ENCODE measurements around the gene TYR.

The TYR gene

GRCh38 chr11:89189776-89190175 lies 12.1 kb downstream of the TYR start:
- CTCF ChIA-PET: interaction anchor here (1.4 kb wide), 1 partner anchor 13 kb away, joined by 3 read pairs; no protein-coding TSS in a partner anchor
- H3K4me3 ChIP-seq (ENCODE audit: low read depth, low read length): no peak overlapping the region
- no peak for TF ChIP-seq CTCF (IDR thresholded peaks at IDR 0.05; ENCODE audit: insufficient read depth, low read length, missing control alignments)
- DNase-seq (ENCODE audit: low read depth, low spot score): no peak
- POLR2A ChIA-PET: no interaction called here

DNA sequence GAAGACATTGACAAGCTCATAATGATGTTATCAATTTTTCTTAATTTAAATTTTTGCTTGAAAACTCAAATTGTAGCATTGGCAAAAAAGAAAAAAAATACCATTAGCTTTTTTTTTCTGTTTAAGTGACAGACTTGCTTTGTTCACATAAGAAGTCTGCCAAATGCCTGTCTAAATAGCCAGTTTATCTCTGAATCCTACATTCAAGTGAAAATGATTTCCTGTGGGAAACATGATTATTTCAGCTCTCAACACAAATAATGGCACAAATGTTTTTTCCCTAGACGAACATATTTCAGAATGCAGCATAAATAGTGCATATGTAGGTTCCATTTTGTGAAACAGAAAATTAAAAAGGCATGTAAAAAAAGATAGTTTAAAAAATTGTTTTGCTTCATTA lies 23.5 kb downstream of the TYR start:
- ChIA-PET POLR2A (no interaction called here), CTCF (no interaction called here)
- DNase-seq (ENCODE audit: low read depth, low spot score): no peak
- no peak overlapping the region for H3K4me3 ChIP-seq (ENCODE audit: low read depth, low read length)
- no peak for TF ChIP-seq CTCF (IDR thresholded peaks at IDR 0.05; ENCODE audit: insufficient read depth, low read length, missing control alignments)

- no peak overlapping the region for H3K4me3 ChIP-seq (ENCODE audit: low read depth, low read length)
- DNase-seq (ENCODE audit: low read depth, low spot score): no peak
- POLR2A ChIA-PET: no interaction called here
- TF ChIP-seq CTCF (IDR thresholded peaks at IDR 0.05; ENCODE audit: insufficient read depth, low read length, missing control alignments): no peak
- CTCF ChIA-PET: interaction anchor here (0.8 kb wide), 1 partner anchor 14 kb away, joined by 3 read pairs; no protein-coding TSS in a partner anchor
Measured at GRCh38 chr11:89203814-89204213, 26.1 kb downstream of the TYR start.

DNA sequence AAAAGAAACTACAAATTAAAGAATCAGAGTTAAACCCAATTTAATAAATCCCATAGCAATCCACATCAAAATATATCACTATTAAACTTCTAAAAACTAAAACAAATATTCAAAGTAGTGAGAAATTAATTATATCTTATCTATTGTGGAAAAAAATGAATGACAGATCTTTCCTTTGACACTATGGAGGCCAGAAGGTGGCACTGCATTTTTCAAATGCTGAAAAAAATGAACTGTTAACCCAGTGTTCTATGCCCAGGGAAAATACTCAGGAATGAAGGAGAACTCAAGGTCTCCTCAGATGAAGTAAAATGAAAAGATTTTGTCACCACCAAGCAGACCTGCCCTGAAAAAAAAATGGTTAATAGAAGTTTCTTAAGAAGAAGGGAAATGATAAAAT lies 27.7 kb downstream of the TYR start:
- CTCF ChIA-PET: no interaction called here
- POLR2A ChIA-PET: no interaction called here
- DNase-seq (ENCODE audit: low read depth, low spot score): no peak

DNA sequence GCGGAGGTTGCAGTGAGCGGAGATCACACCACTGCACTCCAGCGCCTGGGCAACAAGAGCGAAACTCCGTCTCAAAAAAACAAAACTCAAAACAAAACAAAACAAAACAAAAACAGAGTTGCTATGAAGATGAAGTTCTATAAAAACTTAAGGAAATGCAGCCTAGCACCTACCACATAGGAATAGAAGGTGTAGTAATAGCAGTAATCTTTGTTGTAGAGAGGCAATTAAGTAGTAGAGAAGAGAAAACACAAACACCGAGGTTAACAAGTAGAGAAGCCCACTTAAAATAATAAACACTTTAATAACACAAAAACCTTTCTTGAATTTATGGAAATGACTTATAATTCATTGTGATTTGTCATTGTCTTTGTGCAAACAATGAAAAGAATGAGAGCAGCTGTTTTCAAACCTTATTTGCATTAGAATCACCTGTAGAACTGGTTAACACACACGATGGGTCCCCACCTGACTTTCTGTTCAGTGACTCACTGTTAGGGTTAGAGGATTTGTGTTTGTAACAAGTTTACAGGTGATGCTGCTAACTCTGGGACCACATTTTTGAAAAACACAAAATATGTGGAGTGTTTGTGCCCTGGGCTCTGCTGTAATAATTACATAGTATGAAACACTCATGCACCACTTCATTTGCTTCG lies 43.1 kb downstream of the TYR start:
- CTCF ChIA-PET: no interaction called here
- DNase-seq (ENCODE audit: low read depth, low spot score): no peak
- no peak overlapping the region for H3K4me3 ChIP-seq (ENCODE audit: low read depth, low read length)
- TF ChIP-seq CTCF (IDR thresholded peaks at IDR 0.05; ENCODE audit: insufficient read depth, low read length, missing control alignments): no peak
- POLR2A ChIA-PET: no interaction called here

More for the DNA sequence above, 27.7 kb downstream of the TYR start:
- H3K4me3 ChIP-seq (ENCODE audit: low read depth, low read length): no peak overlapping the region
- TF ChIP-seq CTCF (IDR thresholded peaks at IDR 0.05; ENCODE audit: insufficient read depth, low read length, missing control alignments): no peak

DNA sequence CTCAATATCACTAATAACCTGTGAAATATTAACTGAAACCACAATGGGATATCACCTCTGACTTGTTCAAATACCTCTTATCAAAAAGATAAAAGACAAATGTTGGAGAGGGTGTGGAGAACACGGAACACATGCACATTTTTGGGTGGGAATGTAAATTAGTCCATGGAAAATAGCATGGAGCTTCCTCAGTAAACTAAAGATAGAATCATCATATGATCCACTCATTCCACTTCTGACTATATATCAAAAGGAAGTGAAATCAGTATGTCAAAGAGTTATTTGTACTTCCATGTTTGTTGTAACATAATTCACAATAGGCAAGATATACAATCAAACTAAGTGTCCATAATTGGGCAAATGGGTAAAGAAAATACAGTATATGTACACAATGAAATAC lies 57.4 kb downstream of the TYR start:
- CTCF ChIA-PET: no interaction called here
- POLR2A ChIA-PET: no interaction called here

More for the DNA sequence above, 57.4 kb downstream of the TYR start:
- DNase-seq (ENCODE audit: low read depth, low spot score): no peak
- TF ChIP-seq CTCF (IDR thresholded peaks at IDR 0.05; ENCODE audit: insufficient read depth, low read length, missing control alignments): no peak
- no peak overlapping the region for H3K4me3 ChIP-seq (ENCODE audit: low read depth, low read length)
